ENCODE results near the gene PLEKHG2.

Gene PLEKHG2

GRCh38 chr19:39401549-39402345 lies 10.7 kb upstream of the PLEKHG2 start:
- ChIA-PET CTCF (interaction anchor here (1.5 kb wide), 1 partner anchor 10 kb away, joined by 5 read pairs; the partner anchor contains the start of gene PLEKHG2), POLR2A (ENCODE audit: low non-redundant PET) (interaction anchor here (0.6 to 2.0 kb wide), 4 partner anchors 10 to 60 kb away, joined by 3 to 10 read pairs (median 4); partner anchors contain the start of genes MED29, PAF1, PLEKHG2 and RPS16)
- H3K27ac ChIP-seq: peak overlapping the region; percentile 100
- TF ChIP-seq CTCF (conservative IDR thresholded peaks at IDR 0.05; ENCODE audit: low read depth): no peak
- DNase-seq (ENCODE audit: low spot score): no peak

GRCh38 chr19:39402346-39403300 lies 9.8 kb upstream of the PLEKHG2 start:
- DNase-seq (ENCODE audit: low spot score): no peak
- CTCF ChIA-PET: interaction anchor here (1.9 kb wide), 1 partner anchor 9 kb away, joined by 6 read pairs; the partner anchor contains the start of gene PLEKHG2
- TF ChIP-seq CTCF (conservative IDR thresholded peaks at IDR 0.05; ENCODE audit: low read depth): no peak
- H3K27ac ChIP-seq: peak overlapping the region; percentile 100
- POLR2A ChIA-PET (ENCODE audit: low non-redundant PET): interaction anchor here (0.5 to 2.0 kb wide), 5 partner anchors 9 to 41 kb away, joined by 3 to 10 read pairs (median 4); partner anchors contain the start of genes MED29, PAF1, PLEKHG2 and RPS16

- ChIA-PET POLR2A (ENCODE audit: low non-redundant PET) (interaction anchor here (1.3 kb wide), 1 partner anchor 32 kb away, joined by 4 read pairs; the partner anchor contains the start of gene RPS16), CTCF (interaction anchor here (0.6 to 1.9 kb wide), 2 partner anchors 8 to 14 kb away, joined by 3 to 6 read pairs; partner anchors contain the start of gene PLEKHG2)
- no peak for TF ChIP-seq CTCF (conservative IDR thresholded peaks at IDR 0.05; ENCODE audit: low read depth)
- peak; percentile 89 for DNase-seq (ENCODE audit: low spot score)
- H3K27ac ChIP-seq: peak overlapping the region; percentile 100
These were observed 8.8 kb upstream of the PLEKHG2 start for GRCh38 chr19:39403331-39404312.

GRCh38 chr19:39405261-39405957 lies 7.1 kb upstream of the PLEKHG2 start:
- TF ChIP-seq CTCF (conservative IDR thresholded peaks at IDR 0.05; ENCODE audit: low read depth): no peak
- POLR2A ChIA-PET (ENCODE audit: low non-redundant PET): no interaction called here
- CTCF ChIA-PET: interaction anchor here (0.6 to 0.7 kb wide), 2 partner anchors 11 to 251 kb away, joined by 4 to 6 read pairs; no protein-coding TSS in a partner anchor
- peak overlapping the region; percentile 100 for H3K27ac ChIP-seq
- no peak for DNase-seq (ENCODE audit: low spot score)

- CTCF ChIA-PET: interaction anchor here (0.7 kb wide), 1 partner anchor 8 kb away, joined by 3 read pairs; no protein-coding TSS in a partner anchor
- POLR2A ChIA-PET (ENCODE audit: low non-redundant PET): interaction anchor here (1.6 kb wide), 1 partner anchor 8 kb away, joined by 13 read pairs; no protein-coding TSS in a partner anchor
- DNase-seq (ENCODE audit: low spot score): no peak
- H3K27ac ChIP-seq: peak overlapping the region; percentile 100
- TF ChIP-seq CTCF (conservative IDR thresholded peaks at IDR 0.05; ENCODE audit: low read depth): no peak
These were observed 6.4 kb upstream of the PLEKHG2 start for GRCh38 chr19:39405958-39406655.

Measured in RWPE1 (cell line).